GM10847 (cell line): ENCODE measurements around the gene HMGB1.

Experiments used
- POLR2A ChIP-seq: IDR thresholded peaks from 2 replicates; pipeline ENCODE4 v1.6.1; 2011; ENCODE audit not compliant: insufficient read length; ENCODE audit errors: extremely low read depth

The HMGB1 gene

DNA sequence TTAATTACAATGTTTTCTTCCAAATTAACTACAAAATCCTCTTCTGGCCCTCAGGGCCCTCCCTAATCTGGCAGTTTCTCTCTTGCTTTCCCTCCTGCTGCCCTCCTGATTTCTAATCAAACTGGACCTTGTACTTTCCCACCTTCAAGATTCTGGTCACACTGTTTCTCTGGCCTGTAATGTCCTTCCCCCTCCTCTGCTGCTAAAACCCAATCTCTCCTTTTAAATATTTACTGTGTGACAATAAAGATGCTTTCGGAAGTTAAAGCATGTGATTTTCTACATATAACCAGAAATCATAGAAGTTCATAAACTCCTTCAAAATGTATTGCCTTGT is 14.1 kb upstream of the HMGB1 start:
- TF ChIP-seq POLR2A, result no peak

- TF ChIP-seq POLR2A, result no peak
Observed at GRCh38 chr13:30479154-30479882, 13.6 kb upstream of the HMGB1 start.

DNA sequence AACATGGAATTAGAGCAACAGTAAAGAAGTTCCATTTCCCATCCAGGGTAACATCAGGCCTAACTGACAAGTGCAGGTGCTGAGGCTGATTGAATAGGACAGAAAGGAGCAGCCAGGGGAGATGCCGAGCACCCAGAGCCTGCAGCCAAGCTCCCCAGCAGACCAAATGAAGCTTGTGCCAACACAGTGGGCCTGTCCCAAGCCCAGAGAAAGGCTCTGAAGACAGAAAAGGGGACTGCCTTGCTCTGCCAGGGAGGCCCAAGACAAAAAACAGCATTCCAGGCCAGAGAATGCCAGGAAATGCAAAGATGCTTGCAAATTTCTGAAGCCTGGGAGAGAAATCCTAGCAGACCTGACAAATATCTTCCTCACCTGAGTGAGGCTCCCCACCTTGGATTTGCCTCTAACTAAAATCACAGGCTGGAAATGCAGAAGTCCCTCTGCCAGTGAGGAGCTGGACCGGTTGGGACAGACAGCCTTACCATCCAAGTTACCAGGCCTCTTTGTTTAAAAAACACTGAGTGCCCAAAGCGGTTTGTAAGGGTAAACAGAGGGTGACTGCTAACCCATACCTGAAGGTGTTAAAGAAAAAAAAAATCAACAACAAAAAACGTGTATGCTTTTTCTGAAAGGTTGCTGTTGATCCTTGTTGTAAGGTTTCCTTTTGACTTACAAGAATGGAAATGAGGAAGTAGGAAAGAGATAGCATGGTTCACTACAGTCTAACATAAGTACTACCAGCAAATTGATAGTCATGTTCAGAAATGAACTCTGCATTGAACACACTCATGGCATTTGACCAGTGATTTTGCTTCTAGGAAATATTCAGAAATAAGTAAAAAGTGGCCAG is 11.8 kb upstream of the HMGB1 start:
- TF ChIP-seq POLR2A, result no peak

GRCh38 chr13:30473675-30474074 is 7.9 kb upstream of the HMGB1 start:
- TF ChIP-seq POLR2A, result no peak

- TF ChIP-seq POLR2A, result no peak
Observed at GRCh38 chr13:30466841-30467252, 1.1 kb upstream of the HMGB1 start.

GRCh38 chr13:30466358-30466714 is 600 bp upstream of the HMGB1 start:
- TF ChIP-seq POLR2A, result no peak

GRCh38 chr13:30465343-30465592 is 468 bp downstream of the HMGB1 start:
- TF ChIP-seq POLR2A, result no peak

- peak; percentile 57 for TF ChIP-seq POLR2A
Observed at GRCh38 chr13:30464496-30465342, 1.0 kb downstream of the HMGB1 start.

DNA sequence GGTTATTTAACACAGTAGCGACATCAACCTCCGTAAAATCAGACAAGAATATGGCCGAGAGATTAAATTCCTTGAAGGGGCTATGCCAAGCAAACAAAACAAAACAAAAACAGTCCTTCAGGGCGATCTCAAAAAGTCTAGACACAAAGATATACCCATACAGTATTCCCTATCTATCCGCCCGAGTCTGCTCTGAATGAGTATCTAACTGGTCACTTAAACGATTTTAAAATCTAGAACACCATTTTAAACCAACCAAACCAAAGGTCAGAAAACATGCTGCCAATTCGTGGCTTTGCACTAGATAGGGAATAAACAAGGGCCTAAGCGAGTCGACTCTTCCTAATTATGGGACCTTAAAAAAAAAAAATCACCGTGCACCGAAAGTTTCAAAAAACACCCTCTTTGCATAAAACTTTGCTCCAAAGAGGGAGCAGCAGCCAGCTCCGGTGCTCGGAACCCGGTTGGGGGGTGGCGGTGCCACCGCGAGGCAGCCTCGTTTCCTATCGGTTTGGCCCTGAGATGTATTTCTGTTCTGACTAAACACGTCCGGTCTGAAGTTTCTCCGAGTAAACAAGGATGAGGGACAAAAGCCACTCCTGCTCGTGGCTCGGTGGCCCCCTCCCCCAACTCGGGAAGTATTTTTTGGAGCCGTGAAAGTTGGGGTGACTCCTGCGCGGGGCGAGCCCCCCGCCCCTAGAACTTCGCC is 1.8 kb downstream of the HMGB1 start:
- TF ChIP-seq POLR2A, result no peak

DNA sequence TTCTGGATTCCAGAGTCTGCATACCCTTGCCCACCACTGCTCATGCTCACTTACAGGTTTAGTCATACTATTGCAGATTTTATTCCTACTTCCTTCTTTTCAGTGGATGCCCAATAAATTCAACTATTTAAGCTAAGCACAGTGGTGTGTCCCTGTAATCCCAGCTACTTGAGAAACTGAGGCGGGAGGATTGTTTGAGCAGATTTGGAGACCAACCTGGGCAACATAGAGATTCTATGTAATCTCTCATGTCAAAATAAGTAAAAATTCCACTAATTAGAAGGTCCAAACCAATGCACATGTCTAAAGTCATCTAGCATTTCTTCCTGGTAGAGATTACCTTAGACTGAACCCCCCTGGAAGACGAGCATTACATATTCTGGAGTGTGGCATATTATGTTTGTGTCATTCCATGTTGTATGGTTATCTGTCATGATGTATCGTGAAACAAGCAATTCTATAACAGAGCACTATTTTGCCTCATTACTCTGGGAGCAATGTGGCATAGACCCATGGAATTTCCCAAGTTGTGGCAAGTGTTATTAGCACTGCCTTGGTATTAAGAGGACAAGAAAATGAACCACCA is 8.3 kb downstream of the HMGB1 start:
- no peak for TF ChIP-seq POLR2A

DNA sequence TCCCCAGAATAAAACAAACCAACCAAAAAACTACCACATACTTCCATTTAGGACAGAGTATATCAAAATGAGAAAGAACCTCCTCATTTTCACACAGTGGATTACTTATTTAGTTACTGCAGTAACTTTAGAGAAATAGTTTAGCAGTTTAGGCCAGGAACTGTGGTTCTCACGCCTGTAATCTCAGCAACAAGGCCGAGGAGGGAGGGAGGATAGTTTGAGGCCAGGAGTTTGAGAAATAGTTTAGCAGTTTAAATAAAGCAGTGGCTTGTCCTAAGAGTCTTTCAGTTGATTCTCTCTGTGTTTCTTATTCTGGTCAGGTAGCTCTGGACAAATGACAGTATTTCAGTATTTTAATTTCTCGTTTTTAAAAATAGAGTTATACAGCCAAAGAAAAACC is 9.4 kb downstream of the HMGB1 start:
- TF ChIP-seq POLR2A, result no peak

GRCh38 chr13:30454991-30455390 is 10.7 kb downstream of the HMGB1 start:
- no peak for TF ChIP-seq POLR2A

DNA sequence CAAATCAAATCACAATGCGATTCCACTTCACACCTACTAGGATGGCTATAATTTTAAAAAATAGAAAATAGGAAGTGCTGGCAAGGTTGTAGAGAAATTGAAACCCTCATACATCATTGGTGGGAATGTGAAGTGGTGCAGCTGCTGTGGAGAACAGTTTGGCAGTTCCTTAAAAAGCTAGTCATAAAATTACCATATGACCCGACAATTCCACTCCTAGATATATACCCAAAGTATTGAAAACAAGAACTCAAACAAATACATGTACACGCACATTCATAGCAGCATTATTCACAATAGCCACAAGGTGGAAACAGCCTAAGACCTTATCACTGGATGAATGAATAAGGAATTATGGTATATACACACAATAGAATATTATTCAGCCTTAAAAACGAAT is 12.0 kb downstream of the HMGB1 start:
- TF ChIP-seq POLR2A, result no peak

- TF ChIP-seq POLR2A, result no peak
Observed at GRCh38 chr13:30450066-30450465, 15.7 kb downstream of the HMGB1 start.

GRCh38 chr13:30448441-30448840 is 17.3 kb downstream of the HMGB1 start:
- TF ChIP-seq POLR2A, result no peak
